Measurements from ENCODE around the gene DEPDC1. TPM values are rescaled to one million over a fixed set of nuclear protein-coding genes. Genes with fewer than 3 reads are reported as not detected.
"Not testable (repeated sequence)": the region's sequence is repeated elsewhere in the genome, so short reads cannot be mapped to it uniquely, and the experiment has no call there.

Gene DEPDC1
- total RNA-seq, 6 experiments from 2014 or later: 0.15 to 1.4 (median 0.43) TPM; not detected in 1

GRCh38 chr1:68495532-68495931 lies 1.4 kb downstream of the DEPDC1 start:
- H3K27me3 ChIP-seq: no peaks in the 10 kb centered on the region
- no peaks in the 10 kb centered on the region for H3K36me3 ChIP-seq
- intact Hi-C loops (cut with DNase I): no loop called here
- TF ChIP-seq POLR2A (IDR thresholded peaks at IDR 0.05) (no peak), CTCF (IDR thresholded peaks at IDR 0.05) (no peak)
- no peak overlapping the region for H3K4me3 ChIP-seq
- no peak for ATAC-seq
- no peaks in the 10 kb centered on the region for H3K9me3 ChIP-seq
- H3K27ac ChIP-seq: no peak overlapping the region
- peaks cover 0 to 9% (median 3%) of the 10 kb centered on the region in 4 donors for H3K4me1 ChIP-seq
- DNase-seq: no peak
- WGBS (ENCODE audit: insufficient coverage, low coverage, low lambda C conversion rate, missing lambda C conversion rate): 95% methylated on average over 3 of the region's 3 CpGs

GRCh38 chr1:68493193-68493592 lies 3.7 kb downstream of the DEPDC1 start:
- no peak for TF ChIP-seq CTCF (IDR thresholded peaks at IDR 0.05)
- TF ChIP-seq POLR2A (IDR thresholded peaks at IDR 0.05): no peak
- no peak overlapping the region for H3K4me3 ChIP-seq
- no peak for ATAC-seq
- H3K9me3 ChIP-seq: no peaks in the 10 kb centered on the region
- no peaks in the 10 kb centered on the region for H3K27me3 ChIP-seq
- H3K4me1 ChIP-seq: peaks cover 0 to 9% (median 3%) of the 10 kb centered on the region in 4 donors
- intact Hi-C loops (cut with DNase I): no loop called here
- no peak overlapping the region for H3K27ac ChIP-seq
- WGBS (ENCODE audit: insufficient coverage, low coverage, low lambda C conversion rate, missing lambda C conversion rate): 87% methylated on average over 2 of the region's 2 CpGs
- no peak for DNase-seq
- H3K36me3 ChIP-seq: no peaks in the 10 kb centered on the region

GRCh38 chr1:68492255-68492654 lies 4.6 kb downstream of the DEPDC1 start:
- H3K9me3 ChIP-seq; H3K27me3 ChIP-seq; ATAC-seq; DNase-seq; H3K4me1 ChIP-seq; intact Hi-C loops (cut with DNase I); H3K36me3 ChIP-seq; H3K27ac ChIP-seq; H3K4me3 ChIP-seq: not testable (repeated sequence)
- 95% methylated on average over 6 of the region's 6 CpGs for WGBS (ENCODE audit: insufficient coverage, low coverage, low lambda C conversion rate, missing lambda C conversion rate)

- ATAC-seq (no peak), DNase-seq (no peak)
- Histone ChIP-seq H3K27ac (no peak overlapping the region), H3K9me3 (no peaks in the 10 kb centered on the region), H3K4me3 (no peak overlapping the region), H3K4me1 (no peaks in the 10 kb centered on the region), H3K27me3 (no peaks in the 10 kb centered on the region), H3K36me3 (no peaks in the 10 kb centered on the region)
- 100% methylated on average over 2 of the region's 2 CpGs for WGBS (ENCODE audit: insufficient coverage, low coverage, low lambda C conversion rate, missing lambda C conversion rate)
- TF ChIP-seq POLR2A (IDR thresholded peaks at IDR 0.05): no peak
- no peak for TF ChIP-seq CTCF (IDR thresholded peaks at IDR 0.05)
- intact Hi-C loops (cut with DNase I): no loop called here
These were observed 6.7 kb downstream of the DEPDC1 start for GRCh38 chr1:68490046-68490651.

GRCh38 chr1:68485431-68486022 lies 11.4 kb downstream of the DEPDC1 start:
- WGBS (ENCODE audit: insufficient coverage, low coverage, low lambda C conversion rate, missing lambda C conversion rate): 85% methylated on average over 3 of the region's 3 CpGs
- no peaks in the 10 kb centered on the region for H3K27me3 ChIP-seq
- no peaks in the 10 kb centered on the region for H3K9me3 ChIP-seq
- ATAC-seq (no peak), DNase-seq (no peak)
- intact Hi-C loops (cut with DNase I): no loop called here
- no peak overlapping the region for H3K4me3 ChIP-seq
- H3K27ac ChIP-seq: no peak overlapping the region
- H3K36me3 ChIP-seq: no peaks in the 10 kb centered on the region
- TF ChIP-seq POLR2A (IDR thresholded peaks at IDR 0.05): no peak
- no peak for TF ChIP-seq CTCF (IDR thresholded peaks at IDR 0.05)
- no peaks in the 10 kb centered on the region for H3K4me1 ChIP-seq
